ENCODE data around the gene ZNF512B.
"Not testable (repeated sequence)": the region's sequence is repeated elsewhere in the genome, so short reads cannot be mapped to it uniquely, and the experiment has no call there.

Gene ZNF512B

GRCh38 chr20:63933646-63934045 is 36.1 kb downstream of the ZNF512B start:
- no peak for DNase-seq (ENCODE audit: low read depth)

GRCh38 chr20:63932606-63933160 is 37.0 kb downstream of the ZNF512B start:
- no peak for DNase-seq (ENCODE audit: low read depth)

- no peak for DNase-seq (ENCODE audit: low read depth)
Measured at GRCh38 chr20:63931735-63932134, 38.0 kb downstream of the ZNF512B start.

- DNase-seq (ENCODE audit: low read depth), result no peak
Measured at GRCh38 chr20:63930971-63931553, 38.7 kb downstream of the ZNF512B start.

- DNase-seq (ENCODE audit: low read depth), result not testable (repeated sequence)
Measured at GRCh38 chr20:63929473-63929883, 40.3 kb downstream of the ZNF512B start.

GRCh38 chr20:63929071-63929470 is 40.7 kb downstream of the ZNF512B start:
- DNase-seq (ENCODE audit: low read depth), result no peak

GRCh38 chr20:63926298-63926697 is 43.4 kb downstream of the ZNF512B start:
- DNase-seq (ENCODE audit: low read depth), result no peak

- no peak for DNase-seq (ENCODE audit: low read depth)
Measured at GRCh38 chr20:63924241-63924640, 45.5 kb downstream of the ZNF512B start.

- no peak for DNase-seq (ENCODE audit: low read depth)
Measured at GRCh38 chr20:63923651-63924050, 46.1 kb downstream of the ZNF512B start.

- DNase-seq (ENCODE audit: low read depth), result no peak
Measured at GRCh38 chr20:63920226-63920625, 49.5 kb downstream of the ZNF512B start.

- no peak for DNase-seq (ENCODE audit: low read depth)
Measured at GRCh38 chr20:63919130-63919529, 50.6 kb downstream of the ZNF512B start.

- no peak for DNase-seq (ENCODE audit: low read depth)
Measured at GRCh38 chr20:63917811-63918210, 51.9 kb downstream of the ZNF512B start.

GRCh38 chr20:63916371-63916939 is 53.3 kb downstream of the ZNF512B start:
- not testable (repeated sequence) for DNase-seq (ENCODE audit: low read depth)

- no peak for DNase-seq (ENCODE audit: low read depth)
Measured at GRCh38 chr20:63915471-63915870, 54.3 kb downstream of the ZNF512B start.

- DNase-seq (ENCODE audit: low read depth), result no peak
Measured at GRCh38 chr20:63913768-63914167, 56.0 kb downstream of the ZNF512B start.

- DNase-seq (ENCODE audit: low read depth), result no peak
Measured at GRCh38 chr20:63911176-63911575, 58.6 kb downstream of the ZNF512B start.

- DNase-seq (ENCODE audit: low read depth), result no peak
Measured at GRCh38 chr20:63908008-63908682, 61.6 kb downstream of the ZNF512B start.

All from activated gamma-delta T cell treated with anti-CD3 and anti-CD28 coated beads, Interleukin-2, amount 50 U/mL, for 16 hours (primary cell).